ENCODE measurements around the gene MBOAT7. TPM values are rescaled to one million over a fixed set of nuclear protein-coding genes. Genes with fewer than 3 reads are reported as not detected.
A peak's percentile ranks its signal among the peaks of the same experiment; 100 is the strongest.

Gene MBOAT7
- polyA plus RNA-seq, 1 of the 3 experiments (the other 2 are of a cell fraction): 80.8 TPM

- TF ChIP-seq EZH2phosphoT487 (IDR thresholded peaks at IDR 0.05; ENCODE audit: borderline replicate concordance, low read depth) (no peak), RFX5 (IDR thresholded peaks at IDR 0.05; ENCODE audit: low read length) (no peak), POLR2AphosphoS5 (IDR thresholded peaks at IDR 0.05; ENCODE audit: low read depth, low read length) (no peak), RAD21 (IDR thresholded peaks at IDR 0.05; ENCODE audit: low read length) (peak; percentile 91)
Observed at GRCh38 chr19:54231077-54231931, 41.9 kb upstream of the MBOAT7 start (continued).

DNA sequence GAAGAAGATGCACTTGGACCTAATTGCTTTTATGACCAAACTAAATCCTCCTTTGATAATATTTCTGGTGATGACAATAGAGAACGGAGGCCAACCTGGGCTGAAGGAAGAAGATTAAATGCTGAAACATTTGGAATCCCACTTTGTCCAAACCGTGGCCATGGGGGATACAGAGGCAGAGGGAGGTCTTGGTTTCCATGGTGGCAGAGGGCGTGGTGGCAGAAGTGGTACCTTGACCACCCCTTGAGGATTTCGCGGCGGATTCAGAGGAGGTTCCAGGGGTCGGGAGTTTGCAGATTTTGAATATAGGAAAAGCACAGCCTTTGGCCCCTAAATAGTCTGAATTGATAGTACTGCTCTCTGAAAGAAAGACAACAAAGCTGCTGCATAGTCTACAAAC, 40.7 kb upstream of the MBOAT7 start:
- ChIA-PET POLR2A (no interaction called here), CTCF (interaction anchor here (0.7 kb wide), 1 partner anchor 66 kb away, joined by 4 read pairs; no protein-coding TSS in a partner anchor)
- no peak overlapping the region for H3K27ac ChIP-seq (ENCODE audit: low read depth in 2 of 2, low read length in 1 of 2)
- TF ChIP-seq GATA2 (CRISPR knock-in tag; IDR thresholded peaks at IDR 0.05) (no peak), ZBTB33 (IDR thresholded peaks at IDR 0.05; ENCODE audit: borderline replicate concordance, low read depth) (no peak), USF2 (IDR thresholded peaks at IDR 0.05; ENCODE audit: borderline replicate concordance, low read depth, low read length) (no peak), NFIC (IDR thresholded peaks at IDR 0.05; ENCODE audit: borderline replicate concordance) (no peak), RFX5 (IDR thresholded peaks at IDR 0.05; ENCODE audit: low read length) (no peak), JUND (IDR thresholded peaks at IDR 0.05) (no peak), FOXM1 (IDR thresholded peaks at IDR 0.05; ENCODE audit: low read depth) (no peak), POLR2AphosphoS5 (IDR thresholded peaks at IDR 0.05; ENCODE audit: low read depth, low read length) (no peak), CTCF (IDR thresholded peaks at IDR 0.05) (no peak), TEAD4 (IDR thresholded peaks at IDR 0.05; ENCODE audit: borderline replicate concordance, insufficient read depth) (no peak), PBX3 (IDR thresholded peaks at IDR 0.05) (no peak), MEF2A (IDR thresholded peaks at IDR 0.05; ENCODE audit: borderline replicate concordance, low read depth) (no peak), EP300 (IDR thresholded peaks at IDR 0.05; ENCODE audit: borderline replicate concordance in 1 of 2, low read depth in 1 of 2, low read length in 1 of 2) (no peak), TCF12 (IDR thresholded peaks at IDR 0.05) (no peak), EZH2phosphoT487 (IDR thresholded peaks at IDR 0.05; ENCODE audit: borderline replicate concordance, low read depth) (no peak), RXRA (IDR thresholded peaks at IDR 0.05; ENCODE audit: borderline replicate concordance, low read depth) (no peak), RAD21 (IDR thresholded peaks at IDR 0.05; ENCODE audit: low read length) (no peak)
- TF ChIP-seq, protein P1, sequence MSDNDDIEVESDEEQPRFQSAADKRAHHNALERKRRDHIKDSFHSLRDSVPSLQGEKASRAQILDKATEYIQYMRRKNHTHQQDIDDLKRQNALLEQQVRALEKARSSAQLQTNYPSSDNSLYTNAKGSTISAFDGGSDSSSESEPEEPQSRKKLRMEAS (IDR thresholded peaks at IDR 0.05; ENCODE audit: low read depth): no peak
- TF ChIP-seq, protein P2, sequence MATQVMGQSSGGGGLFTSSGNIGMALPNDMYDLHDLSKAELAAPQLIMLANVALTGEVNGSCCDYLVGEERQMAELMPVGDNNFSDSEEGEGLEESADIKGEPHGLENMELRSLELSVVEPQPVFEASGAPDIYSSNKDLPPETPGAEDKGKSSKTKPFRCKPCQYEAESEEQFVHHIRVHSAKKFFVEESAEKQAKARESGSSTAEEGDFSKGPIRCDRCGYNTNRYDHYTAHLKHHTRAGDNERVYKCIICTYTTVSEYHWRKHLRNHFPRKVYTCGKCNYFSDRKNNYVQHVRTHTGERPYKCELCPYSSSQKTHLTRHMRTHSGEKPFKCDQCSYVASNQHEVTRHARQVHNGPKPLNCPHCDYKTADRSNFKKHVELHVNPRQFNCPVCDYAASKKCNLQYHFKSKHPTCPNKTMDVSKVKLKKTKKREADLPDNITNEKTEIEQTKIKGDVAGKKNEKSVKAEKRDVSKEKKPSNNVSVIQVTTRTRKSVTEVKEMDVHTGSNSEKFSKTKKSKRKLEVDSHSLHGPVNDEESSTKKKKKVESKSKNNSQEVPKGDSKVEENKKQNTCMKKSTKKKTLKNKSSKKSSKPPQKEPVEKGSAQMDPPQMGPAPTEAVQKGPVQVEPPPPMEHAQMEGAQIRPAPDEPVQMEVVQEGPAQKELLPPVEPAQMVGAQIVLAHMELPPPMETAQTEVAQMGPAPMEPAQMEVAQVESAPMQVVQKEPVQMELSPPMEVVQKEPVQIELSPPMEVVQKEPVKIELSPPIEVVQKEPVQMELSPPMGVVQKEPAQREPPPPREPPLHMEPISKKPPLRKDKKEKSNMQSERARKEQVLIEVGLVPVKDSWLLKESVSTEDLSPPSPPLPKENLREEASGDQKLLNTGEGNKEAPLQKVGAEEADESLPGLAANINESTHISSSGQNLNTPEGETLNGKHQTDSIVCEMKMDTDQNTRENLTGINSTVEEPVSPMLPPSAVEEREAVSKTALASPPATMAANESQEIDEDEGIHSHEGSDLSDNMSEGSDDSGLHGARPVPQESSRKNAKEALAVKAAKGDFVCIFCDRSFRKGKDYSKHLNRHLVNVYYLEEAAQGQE (IDR thresholded peaks at IDR 0.05; ENCODE audit: low read depth, low read length): no peak
- no peaks in the 10 kb centered on the region for H3K9me3 ChIP-seq
- peaks cover 0 to 2% of the 10 kb centered on the region in 2 experiments; a peak in 1 of 4 replicates for H3K4me1 ChIP-seq (ENCODE audit: control insufficient read depth in 1 of 2, insufficient read depth in 2 of 2, low read depth in 1 of 2, low read length in 1 of 2)
- no peak overlapping the region for H3K4me2 ChIP-seq
- H3K9me2 ChIP-seq: no peaks in the 10 kb centered on the region
- H3K79me2 ChIP-seq (ENCODE audit: insufficient read depth): no peaks in the 10 kb centered on the region
- no peaks in the 10 kb centered on the region for H4K20me1 ChIP-seq (ENCODE audit: insufficient read depth)
- no peak overlapping the region for H3K4me3 ChIP-seq (ENCODE audit: low read depth in 2 of 2, low read length in 1 of 2)
- H3K36me3 ChIP-seq (replicated peaks in 1 of 2; ENCODE audit: control insufficient read depth in 1 of 2, insufficient read depth in 2 of 2, low read length in 1 of 2): no peaks in the 10 kb centered on the region
- no peak overlapping the region for H2AFZ ChIP-seq (ENCODE audit: low read depth)
- H3F3A ChIP-seq (replicated peaks; ENCODE audit: insufficient read depth): no peaks in the 10 kb centered on the region
- peaks cover 7% of the 10 kb centered on the region; the same call in 1 of the 2 replicates for H3K27me3 ChIP-seq (ENCODE audit: insufficient read depth)
- H3K9ac ChIP-seq: no peak overlapping the region
- DNase-seq: no peak
- WGBS (ENCODE audit: low lambda C conversion rate): 51% methylated on average over 7 of the region's 7 CpGs

All from SK-N-SH (cell line).